HCT116 (cell line): ENCODE data around the gene ADAMTS13. TPM values are rescaled to one million over a fixed set of nuclear protein-coding genes. Genes with fewer than 3 reads are reported as not detected.

ENCODE experiments used
- ATAC-seq: fragments of 200-7000 bp; cut with Tn5 transposase; 2 replicates; pipeline ENCODE4 v1.9.1; 2020; ENCODE audit warnings: mild to moderate bottlenecking, moderate library complexity
- BruUV-seq: library from RNA; stranded (reverse); fragments of 400-500 nt; replicated peaks from 2 replicates; lab custom pipeline; 2021; lab: Mats Ljungman, UMichigan
- CTCF ChIA-PET: fragments of 300-600 bp; sonication (Branson Sonifier 250); formaldehyde crosslinking; loops from one replicate; lab custom pipeline; 2021; ENCODE audit warnings: antibody characterized with exemption; lab: Charles Lee
- POLR2A ChIA-PET: fragments of 300-600, 350-600 bp; sonication (Branson Sonifier 250); formaldehyde crosslinking; loops from one replicate; lab custom pipeline; 2021; ENCODE audit warnings: antibody characterized with exemption; lab: Charles Lee
- RAD21 ChIA-PET, 2 experiments: fragments of 300-600 bp; sonication (Branson Sonifier 250); formaldehyde crosslinking; loops; one replicate each; lab custom pipeline; 2023; ENCODE audit warnings: low total read pairs in 2 of 2; ENCODE audit not compliant: uncharacterized antibody in 2 of 2, unreplicated experiment in 2 of 2, low non-redundant PET in 1 of 2; lab: Charles Lee
- DNase-seq: peaks from one replicate; pipeline ENCODE4 v3.0.0-alpha.2; 2010; ENCODE audit warnings: low read depth, low spot score
- H2AFZ ChIP-seq: fragments of 200-600 bp; shearing (Covaris generic), sonication (generic); 2 replicates; pipeline ENCODE4 v1.6.1; 2017; ENCODE audit warnings: low read depth, mixed run types, mixed read lengths, antibody characterized with exemption, low read length; ENCODE audit not compliant: poor library complexity, severe bottlenecking
- H3K27ac ChIP-seq: 2 replicates; pipeline ENCODE4 v1.5.1; 2012; ENCODE audit warnings: low read depth, low read length
- H3K27me3 ChIP-seq: fragments of 200-600 bp; sonication (generic); 2 replicates; pipeline ENCODE4 v1.6.1; 2016; ENCODE audit warnings: mixed run types, low read length, mixed read lengths; ENCODE audit not compliant: insufficient read depth
- H3K36me3 ChIP-seq, 2 experiments: fragments of 200-500 bp in 1 of 2; fragments of 200-600 bp in 1 of 2; sonication (Bioruptor generic) in 1 of 2; sonication (generic) in 1 of 2; 2 replicates each; pipeline versions ENCODE4 v1.5.1 to v1.6.1; 2014 to 2016; ENCODE audit warnings: low read length in 2 of 2, inconsistent platforms in 1 of 2, mixed read lengths in 1 of 2, mixed run types in 1 of 2; ENCODE audit not compliant: insufficient read depth in 2 of 2, control insufficient read depth in 1 of 2
- H3K4me1 ChIP-seq, 2 experiments: fragments of 200-600 bp in 1 of 2; sonication (generic) in 1 of 2; 2 replicates each; pipeline versions ENCODE4 v1.5.1 to v1.6.1; 2012 to 2017; ENCODE audit warnings: low read length in 2 of 2, inconsistent platforms in 1 of 2, mild to moderate bottlenecking in 1 of 2, mixed read lengths in 1 of 2, mixed run types in 1 of 2, moderate library complexity in 1 of 2; ENCODE audit not compliant: insufficient read depth in 2 of 2, control insufficient read depth in 1 of 2
- H3K4me2 ChIP-seq: fragments of 200-600 bp; sonication (generic); 2 replicates; pipeline ENCODE4 v1.6.1; 2017; ENCODE audit warnings: mixed run types, low read length, mixed read lengths
- H3K4me3 ChIP-seq, 2 experiments: fragments of 200-600 bp in 1 of 2; sonication (generic) in 1 of 2; replicated peaks in 1 of 2; 2 replicates each; pipeline ENCODE4 v1.5.1; 2011 to 2016; ENCODE audit warnings: low read length in 2 of 2, control low read depth in 1 of 2, low read depth in 1 of 2, mild to moderate bottlenecking in 1 of 2, mixed read lengths in 1 of 2, mixed run types in 1 of 2
- H3K79me2 ChIP-seq: fragments of 200-600 bp; sonication (generic); 2 replicates; pipeline ENCODE4 v1.6.1; 2017; ENCODE audit warnings: mild to moderate bottlenecking, mixed run types, low read length, moderate library complexity, mixed read lengths; ENCODE audit not compliant: insufficient read depth
- H3K9ac ChIP-seq: fragments of 200-600 bp; sonication (generic); 2 replicates; pipeline ENCODE4 v1.6.1; 2016; ENCODE audit warnings: low read length, mixed read lengths
- H3K9me2 ChIP-seq: fragments of 200-600 bp; sonication (generic), shearing (Covaris generic); 2 replicates; pipeline ENCODE4 v1.6.1; 2017; ENCODE audit warnings: mixed run types, mild to moderate bottlenecking, moderate library complexity; ENCODE audit not compliant: insufficient read depth
- H3K9me3 ChIP-seq, 2 experiments: fragments of 200-500 bp in 1 of 2; fragments of 200-600 bp in 1 of 2; sonication (Bioruptor generic) in 1 of 2; sonication (generic) in 1 of 2; 2 replicates each; pipeline ENCODE4 v1.6.1; 2014 to 2017; ENCODE audit warnings: low read length in 2 of 2, mixed read lengths in 2 of 2, inconsistent platforms in 1 of 2, low read depth in 1 of 2, mild to moderate bottlenecking in 1 of 2, mixed run types in 1 of 2, moderate library complexity in 1 of 2; ENCODE audit not compliant: control insufficient read depth in 1 of 2, insufficient read depth in 1 of 2
- H4K20me1 ChIP-seq: fragments of 200-600 bp; sonication (generic), shearing (Covaris generic); 2 replicates; pipeline ENCODE4 v1.6.1; 2017; ENCODE audit warnings: mixed run types, mild to moderate bottlenecking, moderate library complexity; ENCODE audit not compliant: insufficient read depth
- ATF3 ChIP-seq: IDR thresholded peaks from 2 replicates; pipeline ENCODE4 v1.6.1; 2012
- CBX3 ChIP-seq: IDR thresholded peaks from 2 replicates; pipeline ENCODE4 v1.6.1; 2012; ENCODE audit warnings: low read depth
- EGR1 ChIP-seq: IDR thresholded peaks from 2 replicates; pipeline ENCODE4 v1.6.1; 2012; ENCODE audit warnings: low read depth
- ELF1 ChIP-seq: IDR thresholded peaks from 2 replicates; pipeline ENCODE4 v1.6.1; 2012; ENCODE audit warnings: low read depth, borderline replicate concordance
- FOSL1 ChIP-seq: IDR thresholded peaks from 2 replicates; pipeline ENCODE4 v1.6.1; 2012; ENCODE audit warnings: low read depth
- POLR2A ChIP-seq: IDR thresholded peaks from 2 replicates; pipeline ENCODE4 v1.7.0; 2011; ENCODE audit warnings: borderline replicate concordance; ENCODE audit not compliant: insufficient read depth, insufficient read length; ENCODE audit errors: extremely low read depth
- POLR2AphosphoS5 ChIP-seq: IDR thresholded peaks from 2 replicates; pipeline ENCODE4 v1.6.1; 2011; ENCODE audit warnings: mild to moderate bottlenecking, low read depth, low read length, moderate library complexity
- RAD21 ChIP-seq: IDR thresholded peaks from 2 replicates; pipeline ENCODE4 v1.6.1; 2012; ENCODE audit warnings: low read depth, mild to moderate bottlenecking
- SRF ChIP-seq: IDR thresholded peaks from 2 replicates; pipeline ENCODE4 v1.6.1; 2012; ENCODE audit warnings: low read depth
- YY1 ChIP-seq: IDR thresholded peaks from 2 replicates; pipeline ENCODE4 v1.6.1; 2011; ENCODE audit warnings: low read length, low read depth, moderate library complexity, mild to moderate bottlenecking; ENCODE audit not compliant: insufficient replicate concordance; ENCODE audit errors: extremely low read depth
- ZBTB33 ChIP-seq: IDR thresholded peaks from 2 replicates; pipeline ENCODE4 v1.6.1; 2011; ENCODE audit warnings: mild to moderate bottlenecking, low read length, moderate library complexity; ENCODE audit not compliant: insufficient replicate concordance; ENCODE audit errors: extremely low read depth
- ZNF274 ChIP-seq: fragments of 200-500 bp; sonication (Bioruptor generic); IDR thresholded peaks from 2 replicates; pipeline ENCODE4 v1.6.1; 2014; ENCODE audit warnings: mild to moderate bottlenecking, low read depth, low read length, inconsistent platforms
- intact Hi-C: fragments of 100-400 bp; cut with micrococcal nuclease; formaldehyde crosslinking; loops from 2 replicates; pipeline ENCODE4 v1.10.0; 2022
- total RNA-seq: library from RNA; stranded (reverse); gene quantifications from one replicate; pipeline ENCODE4 v1.2.1, GENCODE V29; 2021; ENCODE audit not compliant: unreplicated experiment

Gene ADAMTS13
- total RNA-seq, 1 experiment from 2014 or later = 9.2 TPM

GRCh38 chr9:133401588-133401987, 20.6 kb upstream of the ADAMTS13 start:
- H3K9ac ChIP-seq = no peak overlapping the region
- no peaks in the 10 kb centered on the region for H3K9me2 ChIP-seq
- H2AFZ ChIP-seq = no peak overlapping the region
- no peaks in the 10 kb centered on the region for H3K4me1 ChIP-seq
- peaks cover 13 to 21% of the 10 kb centered on the region in 2 experiments; a peak in 3 of 4 replicates for H3K36me3 ChIP-seq
- no peaks in the 10 kb centered on the region for H3K9me3 ChIP-seq
- ChIA-PET RAD21 (no interaction called here), CTCF (no interaction called here), POLR2A (no interaction called here)
- H3K27me3 ChIP-seq = no peaks in the 10 kb centered on the region
- no peaks in the 10 kb centered on the region for H4K20me1 ChIP-seq
- H3K79me2 ChIP-seq = no peaks in the 10 kb centered on the region
- no peak overlapping the region for H3K27ac ChIP-seq
- ATAC-seq (no peak), DNase-seq (no peak)
- no peak overlapping the region for H3K4me2 ChIP-seq
- no peak overlapping the region for H3K4me3 ChIP-seq
- intact Hi-C loops = no loop called here
- no TSS peak for BruUV-seq
- TF ChIP-seq POLR2A (no peak), ZBTB33 (no peak), ATF3 (no peak), ZNF274 (no peak), RAD21 (no peak), FOSL1 (no peak), YY1 (no peak), EGR1 (no peak), ELF1 (no peak), POLR2AphosphoS5 (no peak), CBX3 (no peak), SRF (no peak)
